ENCODE measurements around the gene NAIF1.

Gene NAIF1

DNA sequence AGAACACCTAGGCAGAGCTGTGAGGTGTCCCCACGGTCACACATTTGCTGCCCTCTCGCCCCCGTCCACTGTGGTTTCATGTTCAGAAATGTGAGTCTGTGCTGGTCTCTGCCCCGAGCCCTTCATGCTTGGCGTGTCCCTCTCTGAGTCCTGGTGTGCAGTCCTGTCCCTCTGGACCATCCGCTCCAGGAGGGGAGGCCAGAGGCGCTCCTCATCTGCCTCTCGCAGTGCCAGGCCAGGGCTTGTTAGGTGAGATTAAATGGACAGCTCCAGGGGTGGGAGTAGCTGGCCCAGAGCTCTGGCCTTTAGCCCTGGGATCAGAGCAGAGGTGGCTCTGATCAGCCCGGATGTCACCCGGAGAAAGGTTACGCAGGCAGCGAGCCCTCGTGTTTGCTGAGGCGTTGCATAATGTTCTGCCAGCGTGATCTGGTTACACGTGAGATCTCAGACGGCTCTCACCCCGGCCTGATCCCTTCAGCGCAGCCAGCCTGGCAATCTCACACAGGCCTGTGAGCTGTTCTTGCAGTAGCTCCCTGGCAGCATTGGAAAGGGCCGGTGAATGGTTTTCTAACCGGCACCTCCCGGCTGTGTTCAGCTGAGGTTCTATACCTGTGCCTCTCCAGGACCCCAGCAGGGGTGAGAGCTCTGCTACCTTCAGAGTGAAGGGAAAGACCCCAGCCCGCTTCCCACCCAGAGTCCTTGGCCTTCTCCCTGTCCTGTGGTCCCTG is 35.9 kb upstream of the NAIF1 start:
- no peak for DNase-seq (ENCODE audit: low read depth in 2 of 2)

DNA sequence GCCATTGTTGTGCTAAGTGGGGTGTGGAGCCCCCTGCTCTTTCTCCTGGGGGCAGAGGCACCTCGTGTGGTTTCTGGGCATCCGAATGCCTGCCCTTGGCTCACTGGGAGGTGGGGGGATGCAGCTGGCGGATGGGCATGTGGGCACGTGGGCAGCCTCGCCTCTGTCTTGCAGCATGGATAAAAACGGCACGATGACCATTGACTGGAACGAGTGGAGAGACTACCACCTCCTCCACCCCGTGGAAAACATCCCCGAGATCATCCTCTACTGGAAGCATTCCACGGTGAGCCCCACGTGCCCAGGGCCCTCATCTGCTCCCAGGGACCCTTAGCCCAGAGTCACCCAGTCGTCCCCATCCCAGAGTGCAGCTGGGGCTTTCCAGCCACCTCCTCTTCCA is 35.1 kb upstream of the NAIF1 start:
- DNase-seq (ENCODE audit: low read depth in 2 of 2), result no peak

GRCh38 chr9:128101690-128102089 is 34.6 kb upstream of the NAIF1 start:
- no peak for DNase-seq (ENCODE audit: low read depth in 2 of 2)

GRCh38 chr9:128101231-128101661 is 34.1 kb upstream of the NAIF1 start:
- DNase-seq (ENCODE audit: low read depth in 2 of 2), result no peak

- DNase-seq (ENCODE audit: low read depth in 2 of 2), result no peak
Measured at GRCh38 chr9:128100581-128100980, 33.5 kb upstream of the NAIF1 start.

DNA sequence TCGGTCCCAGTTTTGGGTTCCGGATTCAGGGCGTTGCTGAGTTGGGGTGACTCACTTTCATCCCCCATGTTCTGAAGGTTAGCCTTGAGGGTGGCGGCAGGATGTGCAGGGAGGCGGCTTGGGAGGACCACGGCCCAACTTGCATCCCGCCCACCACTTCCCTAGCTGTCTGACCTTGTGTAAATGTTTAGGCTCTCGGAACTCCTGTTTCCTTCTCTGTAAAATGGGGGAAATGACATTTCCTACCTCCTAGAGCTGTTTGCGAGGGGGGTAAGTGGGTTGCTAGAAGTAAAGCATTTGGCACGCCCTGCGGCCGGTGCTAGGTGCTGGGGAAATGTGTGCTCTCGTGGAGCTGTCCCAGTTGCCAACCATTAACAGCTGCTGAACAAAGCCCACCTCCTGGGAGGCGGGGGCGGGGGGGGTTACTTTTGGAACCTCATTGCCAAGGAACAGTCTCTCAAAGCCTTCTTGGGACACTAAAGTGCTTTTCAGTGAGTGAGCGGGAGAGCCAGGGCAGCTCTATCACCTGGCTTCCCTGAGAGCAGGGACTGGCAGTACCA is 32.9 kb upstream of the NAIF1 start:
- DNase-seq (ENCODE audit: low read depth in 2 of 2), result no peak

DNA sequence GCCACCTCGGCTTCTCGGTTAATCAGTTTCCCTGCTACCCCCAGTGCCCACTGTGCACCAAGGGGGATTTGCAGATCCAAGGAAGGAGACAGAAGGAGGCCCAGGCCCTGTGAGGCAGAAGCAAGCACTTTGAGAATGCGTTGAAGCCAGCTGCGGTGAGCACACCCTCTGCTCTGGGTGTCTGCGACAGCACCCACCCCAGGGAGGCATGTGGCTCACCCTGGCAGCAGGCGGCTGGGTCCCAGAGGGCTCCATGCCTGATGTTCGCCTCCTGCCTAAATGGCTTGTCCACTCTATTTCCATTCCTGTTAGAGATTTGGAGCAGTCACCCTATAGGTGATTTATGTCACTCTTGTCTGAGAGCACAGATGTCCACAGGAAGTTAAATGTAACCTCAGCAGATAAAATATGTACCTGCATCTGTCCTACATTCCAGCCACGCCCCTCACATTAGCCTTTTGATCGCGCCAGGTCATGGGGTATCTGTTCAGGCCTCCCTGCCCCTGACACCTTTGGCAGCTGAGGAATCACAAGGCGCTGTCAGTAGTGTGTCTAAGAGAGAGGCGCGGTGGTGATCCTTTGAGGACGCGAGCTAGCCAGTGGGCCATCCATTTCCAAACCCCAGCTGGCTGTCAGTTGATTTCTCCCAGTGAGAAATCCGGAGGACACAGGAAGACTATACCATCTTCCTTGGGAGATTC is 32.3 kb upstream of the NAIF1 start:
- no peak for DNase-seq (ENCODE audit: low read depth in 2 of 2)

DNA sequence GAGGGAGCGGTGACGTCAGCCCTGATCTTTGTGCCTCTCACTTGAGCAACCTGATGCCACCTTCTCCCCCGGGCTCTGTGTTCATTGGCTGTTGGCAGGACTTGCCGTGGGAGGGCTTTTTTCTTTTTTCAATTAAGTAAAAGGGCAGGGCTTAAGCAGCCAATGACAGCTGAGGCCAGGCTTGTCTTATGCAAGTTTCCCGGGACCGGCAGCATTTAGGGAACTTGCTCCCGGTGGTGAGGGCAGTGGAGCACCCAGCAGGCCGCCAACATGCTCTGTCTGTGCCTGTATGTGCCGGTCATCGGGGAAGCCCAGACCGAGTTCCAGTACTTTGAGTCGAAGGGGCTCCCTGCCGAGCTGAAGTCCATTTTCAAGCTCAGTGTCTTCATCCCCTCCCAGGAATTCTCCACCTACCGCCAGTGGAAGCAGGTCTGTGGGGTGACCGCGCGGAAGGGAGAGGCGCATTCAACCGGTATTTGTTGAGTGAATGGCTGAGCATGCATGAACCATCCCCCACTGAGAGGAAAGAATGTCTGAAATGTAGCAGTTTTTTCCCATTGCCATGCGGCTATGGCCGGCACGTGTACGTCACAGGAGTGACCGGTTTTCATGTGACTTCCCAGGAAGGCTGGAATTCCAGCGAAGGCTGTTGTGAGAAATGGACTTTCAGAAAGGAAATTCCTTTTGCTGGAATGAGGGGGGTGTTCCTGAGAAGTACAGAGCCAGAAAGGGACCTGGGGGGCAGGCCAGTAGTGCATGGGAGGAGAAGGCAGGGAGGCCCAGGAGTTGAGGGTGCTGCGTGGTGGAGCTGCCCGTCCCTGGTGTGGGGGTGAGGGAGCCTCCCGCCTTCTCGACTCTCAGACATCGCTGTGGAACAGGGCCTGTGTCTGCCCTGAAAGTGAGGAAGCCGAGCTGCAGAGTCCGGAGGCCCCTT is 31.4 kb upstream of the NAIF1 start:
- DNase-seq (ENCODE audit: low read depth in 2 of 2), result peak; percentile 33 to 43

- DNase-seq (ENCODE audit: low read depth in 2 of 2), result no peak
Measured at GRCh38 chr9:128097543-128098296, 30.6 kb upstream of the NAIF1 start.

DNA sequence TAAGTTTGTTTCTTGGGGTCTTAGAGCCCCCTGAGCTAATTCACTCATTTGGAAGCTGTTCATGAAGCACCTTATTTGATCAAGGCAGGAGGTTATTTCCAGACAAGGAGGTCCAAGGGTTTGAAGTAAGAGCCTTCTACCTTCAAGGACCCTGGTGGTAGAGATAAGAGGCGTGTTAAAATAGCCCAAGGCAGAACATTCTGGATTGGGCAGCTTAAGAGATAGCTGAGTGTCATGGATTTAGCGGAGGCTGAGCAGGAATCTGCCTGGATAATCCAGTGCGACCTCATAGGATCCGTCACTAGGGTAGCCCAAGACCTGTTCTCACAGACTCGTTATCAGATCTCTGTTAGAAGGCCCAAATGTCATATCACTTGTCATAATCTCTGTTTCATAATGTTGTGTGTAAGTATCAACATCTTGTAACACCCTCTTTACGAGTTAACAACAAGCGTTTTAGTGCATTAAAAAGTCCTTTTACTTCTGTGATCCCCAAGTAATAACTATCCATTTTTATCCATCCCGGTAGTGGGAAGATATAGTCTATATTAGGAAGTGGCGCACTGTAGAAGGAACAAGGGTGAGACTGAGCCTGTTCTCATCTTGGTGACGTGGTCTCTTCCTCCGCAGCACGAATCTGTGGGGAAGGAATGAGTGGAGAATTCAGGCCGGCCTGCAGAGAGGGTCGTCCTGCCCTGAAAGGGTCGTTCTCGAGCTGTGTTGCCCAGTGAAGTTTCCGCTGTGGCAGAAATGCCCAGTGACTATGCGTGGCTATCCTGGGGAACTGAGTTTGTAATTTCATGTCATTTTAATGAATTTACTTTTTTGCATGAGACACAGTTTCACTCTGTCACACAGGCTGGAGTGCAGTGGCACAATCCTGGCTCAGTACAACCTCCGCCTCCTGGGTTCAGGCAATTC is 29.8 kb upstream of the NAIF1 start:
- no peak for DNase-seq (ENCODE audit: low read depth in 2 of 2)

- no peak for DNase-seq (ENCODE audit: low read depth in 2 of 2)
Measured at GRCh38 chr9:128094950-128095544, 27.9 kb upstream of the NAIF1 start.

GRCh38 chr9:128094166-128094949 is 27.2 kb upstream of the NAIF1 start:
- peak; percentile 21 to 60 for DNase-seq (ENCODE audit: low read depth in 2 of 2)

DNA sequence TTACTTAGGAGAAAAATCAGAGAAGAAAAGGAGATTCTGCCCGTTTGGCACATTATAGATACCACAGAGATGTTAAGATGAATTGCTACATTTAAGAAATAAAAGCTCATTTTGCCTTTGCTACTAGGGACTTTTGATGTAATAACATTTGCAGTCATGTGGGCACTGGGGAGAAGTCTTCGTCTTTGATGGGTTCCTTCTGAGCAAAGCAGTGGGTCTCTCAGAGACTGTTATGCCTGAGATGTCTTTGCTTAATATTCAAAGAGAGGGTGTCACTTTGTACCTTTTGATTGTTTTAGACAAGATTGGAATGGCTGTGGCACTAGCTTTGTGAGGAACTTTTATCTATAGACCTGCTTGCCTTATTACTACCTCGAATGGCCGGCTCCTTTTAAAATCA is 25.9 kb upstream of the NAIF1 start:
- DNase-seq (ENCODE audit: low read depth in 2 of 2), result no peak

GRCh38 chr9:128092199-128092977 is 25.3 kb upstream of the NAIF1 start:
- DNase-seq (ENCODE audit: low read depth in 2 of 2), result no peak

DNA sequence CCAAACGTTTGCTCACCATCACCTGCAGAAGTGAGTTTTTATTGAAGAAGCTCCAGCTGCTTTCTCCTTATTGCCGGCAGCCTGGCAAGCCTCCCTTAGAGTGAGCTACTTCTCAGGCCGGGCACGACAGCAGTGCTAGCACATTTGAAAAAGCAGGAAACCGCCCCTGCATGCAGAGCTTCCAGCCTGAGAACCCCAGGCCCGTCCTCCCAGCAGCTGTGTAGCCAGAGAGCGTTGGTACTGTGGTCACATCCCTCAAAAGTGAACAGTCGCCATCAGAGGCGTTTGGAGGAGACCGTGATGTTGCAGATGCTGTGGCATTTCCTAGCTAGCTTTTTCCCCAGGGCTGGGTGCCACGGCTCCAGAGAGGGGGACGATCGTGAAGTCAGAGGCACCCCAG is 24.5 kb upstream of the NAIF1 start:
- no peak for DNase-seq (ENCODE audit: low read depth in 2 of 2)

DNA sequence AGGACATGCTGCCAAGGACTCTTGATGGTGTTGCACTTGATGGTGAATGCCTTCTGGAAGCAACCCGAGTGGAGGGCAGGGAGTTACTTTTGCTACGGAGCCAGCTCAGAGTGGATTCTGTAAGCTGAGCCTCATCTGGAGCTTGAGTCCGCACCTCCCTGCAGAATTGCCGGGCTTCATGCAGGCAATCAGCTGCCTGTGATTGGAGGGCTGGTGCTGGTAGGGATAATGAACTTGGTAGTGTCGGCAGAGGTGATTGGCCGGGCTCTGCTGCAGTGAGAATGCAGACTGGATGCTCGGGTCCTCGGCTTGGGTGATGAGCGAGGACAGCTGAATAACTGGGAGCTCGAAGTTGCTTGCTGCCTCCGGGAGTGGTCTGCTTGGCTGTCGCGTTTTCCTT is 24.0 kb upstream of the NAIF1 start:
- DNase-seq (ENCODE audit: low read depth in 2 of 2), result no peak

GRCh38 chr9:128089299-128089698 is 22.2 kb upstream of the NAIF1 start:
- no peak for DNase-seq (ENCODE audit: low read depth in 2 of 2)

DNA sequence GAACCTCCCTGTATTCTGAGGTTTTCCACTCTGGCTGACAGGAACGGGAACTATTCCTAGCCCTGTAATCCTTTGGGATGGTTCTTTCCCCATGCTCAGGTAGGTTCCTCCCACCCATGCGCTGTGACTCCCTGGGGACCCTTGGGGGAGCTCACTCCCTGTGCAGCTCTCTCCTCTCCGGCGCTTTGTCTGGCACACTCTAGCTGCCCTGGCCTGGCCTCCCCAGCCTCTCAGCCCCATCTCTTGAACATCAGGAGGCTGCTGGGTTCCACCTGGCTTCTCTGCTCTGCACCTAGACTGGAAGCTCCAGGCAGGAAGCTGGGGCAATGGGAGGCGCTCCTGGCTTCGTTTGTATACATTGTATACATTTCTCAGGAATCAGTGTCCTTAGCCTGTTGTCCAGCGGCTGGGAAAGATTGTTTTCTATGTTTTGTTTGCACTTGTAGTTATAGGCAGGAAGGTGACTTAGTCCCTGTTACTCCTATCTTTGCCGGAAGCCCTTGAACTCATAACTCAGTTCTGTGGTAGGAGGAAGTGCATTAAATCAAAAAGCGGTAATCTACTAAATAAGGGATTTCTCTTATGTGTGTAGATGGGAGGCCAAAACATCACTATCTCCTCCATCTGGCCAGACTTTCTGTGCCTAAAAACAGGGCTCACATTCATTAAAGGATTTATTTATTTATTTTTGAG is 21.3 kb upstream of the NAIF1 start:
- DNase-seq (ENCODE audit: low read depth in 2 of 2), result no peak

Data from activated CD8-positive, alpha-beta memory T cell treated with anti-CD3 and anti-CD28 coated beads for 4 hours (primary cell).